D721Med (cell line): ENCODE data around the gene SARDH.
"Not testable (repeated sequence)": the region's sequence is repeated elsewhere in the genome, so short reads cannot be mapped to it uniquely, and the experiment has no call there.

Source experiments
- DNase-seq: peaks from one replicate; pipeline ENCODE4 v3.0.0; 2011; ENCODE audit warnings: low spot score; ENCODE audit not compliant: insufficient read length
- FAIRE-seq: peaks from 2 replicates; lab custom pipeline; 2011; peaks lifted over from hg19 to GRCh38; lab: Jason Lieb, UNC
- CTCF ChIP-seq: IDR thresholded peaks from 2 replicates; pipeline ENCODE4 v1.5.1; 2012; ENCODE audit warnings: mild to moderate bottlenecking, control low read depth; ENCODE audit not compliant: insufficient read depth; ENCODE audit errors: missing control alignments

SARDH gene

DNA sequence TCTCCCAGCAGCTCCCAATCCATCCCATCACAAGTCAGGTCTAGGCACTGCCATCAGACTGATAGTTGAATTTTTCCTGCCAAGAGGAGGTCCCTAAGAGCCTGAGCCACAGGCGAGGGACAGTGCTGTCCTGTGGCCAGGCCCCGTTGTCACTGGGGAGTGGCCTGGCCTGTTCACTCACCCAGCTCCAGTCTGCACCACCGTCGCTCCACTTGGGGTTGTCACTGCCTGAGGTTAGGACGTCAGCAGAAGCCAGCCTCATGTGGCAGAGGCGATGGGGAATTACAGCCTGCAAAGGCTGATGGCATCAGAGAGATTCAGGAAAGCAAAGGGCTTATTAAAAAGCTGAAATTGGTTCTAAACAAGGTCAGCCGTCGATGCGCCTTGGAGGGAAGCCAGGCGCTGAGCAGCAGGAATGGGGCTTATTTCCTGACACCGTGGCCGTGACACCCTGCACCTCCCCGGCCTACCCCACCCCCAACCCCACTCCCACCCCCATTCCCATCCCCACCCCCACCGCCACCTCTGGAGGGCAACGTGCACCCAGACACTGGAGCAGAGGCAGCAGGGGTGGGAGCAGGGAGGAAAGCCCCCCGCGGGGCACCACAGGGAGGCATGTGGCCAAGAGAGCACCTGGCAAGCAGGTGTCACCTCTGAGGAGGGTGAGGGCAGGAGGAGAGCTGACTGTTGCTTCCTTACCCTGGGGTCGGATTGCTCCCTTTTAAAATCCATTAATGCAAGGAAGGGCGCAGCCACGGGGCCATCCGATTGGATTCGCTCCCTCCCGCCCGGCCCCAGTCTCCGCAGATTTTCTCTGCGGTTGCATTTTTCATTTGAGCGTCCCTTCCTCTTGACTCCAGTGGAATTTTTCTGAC is 105.1 kb downstream of the SARDH start:
- no peak for TF ChIP-seq CTCF

GRCh38 chr9:133631111-133631510 is 107.0 kb downstream of the SARDH start:
- DNase-seq = no peak
- FAIRE-seq = no peak
- no peak for TF ChIP-seq CTCF

More for the DNA sequence above, 105.1 kb downstream of the SARDH start:
- no peak for FAIRE-seq
- DNase-seq = no peak

DNA sequence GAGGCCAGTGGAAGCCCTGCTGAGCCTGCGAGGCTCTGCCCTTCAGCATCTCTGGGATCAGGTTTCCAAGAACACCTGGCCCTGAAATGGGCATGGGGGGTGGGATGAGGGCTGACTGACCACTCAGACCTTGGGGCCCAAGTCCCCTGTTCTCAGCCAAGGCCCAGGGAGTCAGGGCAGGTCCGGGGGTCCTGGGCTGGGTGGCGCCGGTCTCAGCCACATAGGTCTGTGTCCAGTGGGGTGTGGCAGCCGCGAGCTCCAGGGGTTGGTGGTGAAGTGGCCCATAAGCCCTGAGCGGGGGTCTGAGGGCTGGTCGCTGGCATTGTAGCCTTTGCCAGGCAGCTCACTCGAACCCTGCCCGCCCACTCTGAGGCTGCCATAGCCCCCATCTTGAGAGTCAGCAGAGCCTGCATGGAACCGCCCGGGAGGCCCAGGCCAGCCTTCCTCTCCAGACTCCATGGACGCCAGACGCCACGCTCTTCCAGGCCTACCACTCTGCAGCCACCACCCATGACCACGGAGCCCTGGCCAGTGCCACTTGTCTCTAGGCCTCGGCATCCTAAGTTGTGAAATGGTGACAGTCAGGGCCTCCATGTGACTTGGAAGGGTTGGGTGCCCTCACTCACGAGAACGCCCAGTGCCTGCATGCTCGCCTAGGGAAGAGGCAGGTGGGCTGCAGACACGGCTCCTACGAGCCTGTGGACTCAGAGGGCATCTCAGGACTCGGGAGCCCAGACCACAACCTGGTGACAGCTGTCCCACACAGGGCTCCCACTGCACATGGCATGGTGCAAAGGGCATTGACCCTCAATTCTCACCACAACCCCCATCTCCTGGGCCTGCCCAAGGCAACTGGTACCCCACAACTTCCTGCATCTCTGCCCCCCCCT is 108.7 kb downstream of the SARDH start:
- no peak for TF ChIP-seq CTCF
- DNase-seq (no peak), FAIRE-seq (no peak)

GRCh38 chr9:133628766-133629165 is 109.4 kb downstream of the SARDH start:
- FAIRE-seq (no peak), DNase-seq (no peak)
- TF ChIP-seq CTCF = no peak

DNA sequence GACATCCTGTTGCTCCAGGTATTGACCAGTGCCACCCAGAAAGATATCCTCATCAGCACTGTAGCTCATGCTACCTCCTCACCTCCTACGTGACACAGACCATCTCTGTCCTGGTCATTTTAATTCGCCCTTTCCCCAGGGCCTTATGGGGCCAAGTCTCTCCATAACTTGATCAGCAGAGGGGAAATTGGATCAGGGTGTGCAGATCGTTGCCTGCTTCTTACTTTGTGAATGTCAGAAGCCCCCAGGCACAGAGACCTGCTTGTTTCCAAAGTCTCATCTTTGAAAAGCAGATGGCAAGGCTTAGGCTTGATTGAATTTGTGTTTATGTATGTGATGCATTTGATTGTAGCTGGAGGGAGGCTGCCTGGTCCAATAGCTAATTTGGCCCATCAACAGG is 110.8 kb downstream of the SARDH start:
- FAIRE-seq = no peak
- TF ChIP-seq CTCF = no peak
- DNase-seq = no peak

DNA sequence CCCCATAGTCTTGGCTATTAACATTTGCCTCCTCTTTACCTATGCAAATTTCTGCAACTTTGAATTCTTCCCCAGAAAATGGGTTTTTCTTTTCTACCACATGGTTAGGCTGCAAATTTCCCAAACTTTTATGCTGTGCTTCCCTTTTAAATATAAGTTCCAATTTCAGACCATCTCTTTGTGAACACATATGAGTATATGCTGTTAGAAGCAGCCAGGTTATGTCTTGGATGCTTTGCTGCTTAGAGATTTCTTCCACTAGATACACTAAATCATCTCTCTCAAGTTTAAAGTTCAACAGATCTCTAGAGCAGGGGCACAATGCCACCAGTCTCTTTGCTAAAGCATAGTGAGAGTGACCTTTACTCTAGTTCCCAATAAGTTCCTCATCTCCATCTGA is 112.1 kb downstream of the SARDH start:
- not testable (repeated sequence) for DNase-seq, FAIRE-seq

GRCh38 chr9:133622555-133622954 is 115.6 kb downstream of the SARDH start:
- TF ChIP-seq CTCF = no peak
- DNase-seq (no peak), FAIRE-seq (no peak)
